Measurements from ENCODE around the gene NKIRAS1. TPM values are rescaled to one million over a fixed set of nuclear protein-coding genes. Genes with fewer than 3 reads are reported as not detected.
"Not testable (repeated sequence)": the region's sequence is repeated elsewhere in the genome, so short reads cannot be mapped to it uniquely, and the experiment has no call there.

NKIRAS1 gene
- total and polyA plus RNA-seq, 2 of the 8 experiments (the other 6 are each of a cell fraction or from before 2014, with no cell fraction given), result 3.4 to 7.0 TPM

- POLR2A ChIA-PET (ENCODE audit: partially characterized antibody); H3K9ac ChIP-seq (replicated peaks in 1 of 4; ENCODE audit: extremely low read depth in 1 of 4, low read depth in 3 of 4, low read length in 3 of 4); H2BK20ac ChIP-seq (ENCODE audit: low read length); H3K23me2 ChIP-seq (ENCODE audit: low read depth, low read length); H2BK5ac ChIP-seq (ENCODE audit: low read depth, low read length); H2AK5ac ChIP-seq (ENCODE audit: low read depth, low read length); H3K4ac ChIP-seq (replicated peaks; ENCODE audit: insufficient read length, low read depth, low read length); H2BK12ac ChIP-seq (ENCODE audit: low read depth, low read length); H3K4me2 ChIP-seq (ENCODE audit: insufficient read depth in 1 of 2, low read depth in 2 of 2, low read length in 2 of 2); H3K14ac ChIP-seq (ENCODE audit: insufficient read length); H2AFZ ChIP-seq (ENCODE audit: low read length); H2BK15ac ChIP-seq (ENCODE audit: low read length); CTCF ChIA-PET (ENCODE audit: partially characterized antibody); H2BK120ac ChIP-seq (replicated peaks; ENCODE audit: low read depth, low read length); H3K79me1 ChIP-seq (ENCODE audit: low read depth, low read length); H3K9me3 ChIP-seq (ENCODE audit: insufficient read depth in 2 of 2, low read depth in 1 of 2, low read length in 1 of 2); H3K18ac ChIP-seq (ENCODE audit: extremely low read depth, low read length); H3K27me3 ChIP-seq (replicated peaks in 1 of 4; ENCODE audit: control insufficient read depth in 3 of 4, extremely low read depth in 1 of 4, insufficient read depth in 3 of 4, low read length in 3 of 4); H3K4me3 ChIP-seq (ENCODE audit: extremely low read depth in 1 of 4, insufficient read depth in 2 of 4, low read depth in 3 of 4, low read length in 4 of 4); H3K56ac ChIP-seq (replicated peaks; ENCODE audit: insufficient read length, low read depth, low read length); H4K8ac ChIP-seq (ENCODE audit: extremely low read depth, insufficient read depth, low read length); H4K91ac ChIP-seq (replicated peaks; ENCODE audit: insufficient read length, low read length); DNase-seq (ENCODE audit: low read depth in 1 of 2, low spot score in 2 of 2); FAIRE-seq; H3K27ac ChIP-seq (ENCODE audit: low read depth, low read length); H3K23ac ChIP-seq (ENCODE audit: insufficient read length); H3K36me3 ChIP-seq (ENCODE audit: control insufficient read depth in 2 of 4, insufficient read depth in 4 of 4, low read length in 3 of 4); H4K5ac ChIP-seq (ENCODE audit: insufficient read length, low read depth, low read length); H3K4me1 ChIP-seq (replicated peaks in 1 of 4; ENCODE audit: control insufficient read depth in 3 of 4, insufficient read depth in 4 of 4, low read length in 3 of 4): not testable (repeated sequence)
- WGBS, 2 experiments (ENCODE audit: extremely low coverage in 1 of 2, insufficient coverage in 1 of 2, insufficient read length in 1 of 2, insufficient replicate concordance in 2 of 2, low coverage in 1 of 2, low lambda C conversion rate in 2 of 2, missing lambda C conversion rate in 1 of 2), result 100% methylated on average over 15 of the region's 34 CpGs; no CpG with 5 or more reads in 1 of the 2 experiments
- Histone ChIP-seq H4K20me1 (replicated peaks in 1 of 2; ENCODE audit: control insufficient read depth in 1 of 2, insufficient read depth in 2 of 2, low read length in 2 of 2) (peaks cover 2 to 11% of the 10 kb centered on the region in 2 experiments), H3K79me2 (ENCODE audit: control insufficient read depth in 1 of 2, insufficient read depth in 2 of 2, low read length in 2 of 2) (peaks cover 0 to 65% of the 10 kb centered on the region in 2 experiments; a peak in 2 of 4 replicates)
Observed at GRCh38 chr3:23871361-23871760, 45.4 kb downstream of the NKIRAS1 start.

DNA sequence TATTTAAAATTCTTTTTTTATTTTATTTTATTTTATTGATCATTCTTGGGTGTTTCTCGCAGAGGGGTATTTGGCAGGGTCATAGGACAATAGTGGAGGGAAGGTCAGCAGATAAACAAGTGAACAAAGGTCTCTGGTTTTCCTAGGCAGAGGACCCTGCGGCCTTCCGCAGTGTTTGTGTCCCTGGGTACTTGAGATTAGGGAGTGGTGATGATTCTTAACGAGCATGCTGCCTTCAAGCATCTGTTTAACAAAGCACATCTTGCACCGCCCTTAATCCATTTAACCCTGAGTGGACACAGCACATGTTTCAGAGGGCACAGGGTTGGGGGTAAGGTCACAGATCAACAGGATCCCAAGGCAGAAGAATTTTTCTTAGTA is 46.1 kb downstream of the NKIRAS1 start:
- H3K36me3 ChIP-seq (ENCODE audit: control insufficient read depth in 2 of 4, insufficient read depth in 4 of 4, low read length in 3 of 4); H2AK5ac ChIP-seq (ENCODE audit: low read depth, low read length); H3K9ac ChIP-seq (replicated peaks in 1 of 4; ENCODE audit: extremely low read depth in 1 of 4, low read depth in 3 of 4, low read length in 3 of 4); H4K5ac ChIP-seq (ENCODE audit: insufficient read length, low read depth, low read length); H2BK20ac ChIP-seq (ENCODE audit: low read length); DNase-seq (ENCODE audit: low read depth in 1 of 2, low spot score in 2 of 2); H2BK12ac ChIP-seq (ENCODE audit: low read depth, low read length); H3K27me3 ChIP-seq (replicated peaks in 1 of 4; ENCODE audit: control insufficient read depth in 3 of 4, extremely low read depth in 1 of 4, insufficient read depth in 3 of 4, low read length in 3 of 4); H3K23me2 ChIP-seq (ENCODE audit: low read depth, low read length); H3K79me1 ChIP-seq (ENCODE audit: low read depth, low read length); FAIRE-seq; H2BK5ac ChIP-seq (ENCODE audit: low read depth, low read length); H3K56ac ChIP-seq (replicated peaks; ENCODE audit: insufficient read length, low read depth, low read length); H4K8ac ChIP-seq (ENCODE audit: extremely low read depth, insufficient read depth, low read length); H3K4me1 ChIP-seq (replicated peaks in 1 of 4; ENCODE audit: control insufficient read depth in 3 of 4, insufficient read depth in 4 of 4, low read length in 3 of 4); H3K9me3 ChIP-seq (ENCODE audit: insufficient read depth in 2 of 2, low read depth in 1 of 2, low read length in 1 of 2); H2BK15ac ChIP-seq (ENCODE audit: low read length); H4K91ac ChIP-seq (replicated peaks; ENCODE audit: insufficient read length, low read length); H2BK120ac ChIP-seq (replicated peaks; ENCODE audit: low read depth, low read length); H3K27ac ChIP-seq (ENCODE audit: low read depth, low read length); H3K14ac ChIP-seq (ENCODE audit: insufficient read length); H3K18ac ChIP-seq (ENCODE audit: extremely low read depth, low read length); H3K4me2 ChIP-seq (ENCODE audit: insufficient read depth in 1 of 2, low read depth in 2 of 2, low read length in 2 of 2); H2AFZ ChIP-seq (ENCODE audit: low read length); H3K23ac ChIP-seq (ENCODE audit: insufficient read length); H3K4ac ChIP-seq (replicated peaks; ENCODE audit: insufficient read length, low read depth, low read length); H3K4me3 ChIP-seq (ENCODE audit: extremely low read depth in 1 of 4, insufficient read depth in 2 of 4, low read depth in 3 of 4, low read length in 4 of 4): not testable (repeated sequence)
- peaks cover 0 to 66% of the 10 kb centered on the region in 2 experiments; a peak in 2 of 4 replicates for H3K79me2 ChIP-seq (ENCODE audit: control insufficient read depth in 1 of 2, insufficient read depth in 2 of 2, low read length in 2 of 2)
- peaks cover 4 to 14% of the 10 kb centered on the region in 2 experiments for H4K20me1 ChIP-seq (replicated peaks in 1 of 2; ENCODE audit: control insufficient read depth in 1 of 2, insufficient read depth in 2 of 2, low read length in 2 of 2)
- CTCF ChIA-PET (ENCODE audit: partially characterized antibody), result interaction anchor here (0.7 to 2.8 kb wide), 2 partner anchors 12 to 47 kb away, joined by 4 to 10 read pairs; no protein-coding TSS in a partner anchor
- POLR2A ChIA-PET (ENCODE audit: partially characterized antibody), result interaction anchor here (1.1 kb wide), 1 partner anchor 46 kb away, joined by 5 read pairs; the partner anchor contains the start of genes NKIRAS1 and RPL15
- WGBS, 2 experiments (ENCODE audit: extremely low coverage in 1 of 2, insufficient coverage in 1 of 2, insufficient read length in 1 of 2, insufficient replicate concordance in 2 of 2, low coverage in 1 of 2, low lambda C conversion rate in 2 of 2, missing lambda C conversion rate in 1 of 2), result 100% methylated on average over 1 of the region's 5 CpGs; no CpG with 5 or more reads in 1 of the 2 experiments

Measured in H1 (cell line).